NCI-H2029 treated with DMSO at 0.1 percent for 48 hours (cell line): ENCODE data around the gene SDR9C7.
"Not testable (repeated sequence)": the region's sequence is repeated elsewhere in the genome, so short reads cannot be mapped to it uniquely, and the experiment has no call there.

Experiments used
- DNase-seq: peaks from one replicate; lab custom pipeline; 2025; lab: John Stamatoyannopoulos, UW

The SDR9C7 gene

GRCh38 chr12:56916296-56916995, 17.8 kb downstream of the SDR9C7 start:
- DNase-seq, result no peak

DNA sequence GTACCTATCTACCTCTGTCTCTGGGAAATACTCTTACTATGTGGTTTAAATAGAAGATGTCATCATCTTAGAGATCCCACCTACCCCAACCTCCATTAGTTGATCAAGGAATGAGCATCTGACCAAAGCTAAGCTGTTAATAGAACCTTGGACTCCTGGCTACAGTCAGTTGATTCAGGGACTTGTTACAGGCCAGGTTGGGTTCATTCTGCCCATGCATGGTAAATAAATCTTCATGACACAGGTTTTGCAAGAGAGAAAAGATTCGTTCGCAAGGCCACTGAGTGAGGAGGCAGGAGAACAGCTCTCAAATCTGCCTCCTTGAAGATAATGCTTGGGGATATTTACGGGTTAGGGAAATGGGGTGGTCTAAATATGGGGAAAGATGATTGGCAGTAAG, 19.5 kb downstream of the SDR9C7 start:
- DNase-seq, result no peak

- no peak for DNase-seq
Observed at GRCh38 chr12:56914256-56914655, 20.0 kb downstream of the SDR9C7 start.

- DNase-seq, result not testable (repeated sequence)
Observed at GRCh38 chr12:56909403-56909802, 24.8 kb downstream of the SDR9C7 start.

- no peak for DNase-seq
Observed at GRCh38 chr12:56908136-56908535, 26.1 kb downstream of the SDR9C7 start.

DNA sequence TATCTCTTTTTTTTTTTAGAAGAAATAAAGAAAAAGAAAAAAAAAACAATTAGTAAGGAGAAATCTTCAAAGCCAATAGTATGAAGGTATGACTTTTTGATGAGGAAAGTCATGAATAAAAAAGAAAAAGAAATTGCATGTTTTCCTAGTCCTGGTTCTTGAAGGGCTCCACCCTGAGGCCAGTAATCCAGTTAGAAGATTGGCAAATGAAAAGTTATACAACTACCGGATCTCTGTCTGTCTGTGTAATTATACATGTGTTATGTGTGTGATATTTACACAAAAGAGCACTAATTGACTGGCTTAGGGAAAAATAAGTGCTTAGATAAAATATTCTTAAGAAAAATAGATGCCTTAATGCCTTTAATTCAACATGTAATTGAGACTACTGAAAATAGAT, 28.4 kb downstream of the SDR9C7 start:
- DNase-seq, result no peak

- DNase-seq, result no peak
Observed at GRCh38 chr12:56903374-56903773, 30.8 kb downstream of the SDR9C7 start.

DNA sequence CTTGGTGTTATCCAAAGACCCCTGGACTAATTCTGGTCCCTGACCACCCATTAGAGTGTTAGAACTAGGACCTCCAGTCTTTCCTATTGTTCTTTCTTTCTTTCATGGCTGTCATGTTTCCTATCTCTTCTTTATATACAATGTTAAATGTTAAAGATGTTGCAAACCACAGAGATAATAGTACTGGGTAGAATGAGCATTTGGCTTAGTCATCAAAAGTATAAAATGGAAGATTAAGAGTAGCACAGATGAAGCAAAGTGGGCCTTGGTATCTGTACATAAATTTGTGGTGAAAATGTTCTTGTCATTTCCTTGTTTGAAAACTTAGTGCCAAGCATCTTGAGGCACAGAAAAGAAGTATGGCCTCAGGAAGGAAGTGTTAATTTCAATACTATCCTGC, 32.9 kb downstream of the SDR9C7 start:
- not testable (repeated sequence) for DNase-seq

DNA sequence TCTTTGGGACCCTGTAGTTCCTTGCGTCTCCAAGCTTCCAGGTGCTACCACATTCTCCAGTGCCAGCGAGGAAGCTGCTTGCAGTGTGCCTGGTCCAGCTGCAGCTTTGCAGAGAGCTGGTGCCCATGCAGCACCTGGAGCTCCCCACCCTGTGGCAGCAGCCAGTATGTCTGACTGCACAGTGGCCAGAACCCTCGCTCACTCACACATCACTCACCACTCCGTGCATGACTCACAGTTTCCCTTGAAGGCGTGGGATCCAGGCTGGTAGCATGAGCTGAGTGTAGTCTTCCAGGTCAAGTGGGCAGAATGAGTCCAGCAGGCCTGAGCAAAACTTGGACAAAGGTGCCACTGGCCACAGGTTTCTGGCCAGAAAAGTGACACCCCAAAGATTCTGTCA, 33.6 kb downstream of the SDR9C7 start:
- DNase-seq, result no peak

DNA sequence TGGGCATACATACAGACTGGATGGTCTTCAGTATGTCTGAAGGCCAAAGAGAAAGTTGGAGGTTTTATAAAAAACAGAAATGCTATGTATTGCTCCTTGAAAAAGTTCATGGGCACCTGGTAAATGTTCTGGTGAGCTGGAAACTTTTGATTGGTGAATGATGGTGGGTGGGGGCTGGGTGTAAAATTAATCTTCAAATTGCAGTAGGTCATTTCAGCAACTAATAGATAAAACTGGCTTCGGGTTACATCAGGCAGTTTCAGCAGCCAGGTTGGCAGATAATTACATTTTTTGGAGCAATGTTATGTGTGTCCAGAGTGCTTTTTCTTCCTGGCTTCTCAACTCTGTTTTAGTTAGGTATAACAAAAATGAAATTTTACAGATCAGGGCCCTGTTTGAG, 35.3 kb downstream of the SDR9C7 start:
- DNase-seq, result no peak

- DNase-seq, result no peak
Observed at GRCh38 chr12:56897844-56898361, 36.3 kb downstream of the SDR9C7 start.

DNA sequence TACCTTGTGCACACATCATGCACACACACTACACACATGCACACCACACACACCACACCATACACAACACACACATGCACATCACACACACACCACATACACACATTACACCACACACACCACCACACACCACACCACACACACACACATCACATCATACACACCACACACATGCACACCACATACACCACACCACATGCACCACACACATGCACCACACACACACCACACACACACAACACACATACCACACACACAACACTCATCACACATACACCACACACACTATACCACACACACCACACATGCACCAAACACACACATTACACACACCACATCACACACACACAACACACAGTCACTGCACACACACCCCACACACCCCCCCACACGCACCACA, 38.1 kb downstream of the SDR9C7 start:
- no peak for DNase-seq

- no peak for DNase-seq
Observed at GRCh38 chr12:56894698-56895368, 39.4 kb downstream of the SDR9C7 start.

GRCh38 chr12:56891885-56892284, 42.3 kb downstream of the SDR9C7 start:
- DNase-seq, result not testable (repeated sequence)

DNA sequence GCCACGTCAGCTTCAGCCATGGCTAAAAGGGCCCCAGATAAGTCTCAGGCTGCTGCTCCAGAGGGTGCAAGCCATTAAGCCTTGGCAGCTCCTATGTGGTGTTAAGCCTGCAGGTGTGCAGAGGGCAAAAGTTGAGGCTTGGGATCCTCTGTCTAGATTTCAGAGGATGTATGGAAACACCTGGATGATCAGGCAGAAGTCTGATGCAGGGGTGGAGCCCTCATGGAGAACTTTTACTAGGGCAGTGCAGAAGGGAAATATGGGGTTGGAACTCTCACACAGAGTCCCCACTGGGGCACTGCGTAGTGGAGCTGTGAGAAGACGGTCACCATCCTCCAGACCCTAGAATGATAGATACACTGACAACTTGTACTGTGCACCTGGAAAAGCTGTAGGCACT, 47.9 kb downstream of the SDR9C7 start:
- DNase-seq, result no peak

DNA sequence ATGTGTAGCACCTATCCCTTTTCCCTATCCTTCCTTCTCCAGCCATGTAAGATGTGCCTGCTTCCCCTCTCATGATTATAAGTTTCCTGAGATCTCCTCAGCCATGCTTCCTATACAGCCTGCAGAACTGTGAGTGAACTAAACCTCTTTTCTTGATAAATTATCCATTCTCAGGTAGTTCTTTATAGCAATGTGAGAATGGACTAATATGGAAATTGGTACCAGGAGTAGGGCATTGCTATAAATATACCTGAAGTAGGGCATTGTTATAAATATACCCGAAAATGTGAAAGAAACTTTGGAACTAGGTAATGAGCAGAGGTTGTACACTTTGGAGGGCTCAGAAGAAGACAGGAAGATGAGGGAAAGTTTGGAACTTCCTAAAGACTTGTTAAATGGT, 48.9 kb downstream of the SDR9C7 start:
- DNase-seq, result no peak

GRCh38 chr12:56884421-56884820, 49.8 kb downstream of the SDR9C7 start:
- DNase-seq, result no peak

GRCh38 chr12:56882407-56882806, 51.8 kb downstream of the SDR9C7 start:
- not testable (repeated sequence) for DNase-seq

DNA sequence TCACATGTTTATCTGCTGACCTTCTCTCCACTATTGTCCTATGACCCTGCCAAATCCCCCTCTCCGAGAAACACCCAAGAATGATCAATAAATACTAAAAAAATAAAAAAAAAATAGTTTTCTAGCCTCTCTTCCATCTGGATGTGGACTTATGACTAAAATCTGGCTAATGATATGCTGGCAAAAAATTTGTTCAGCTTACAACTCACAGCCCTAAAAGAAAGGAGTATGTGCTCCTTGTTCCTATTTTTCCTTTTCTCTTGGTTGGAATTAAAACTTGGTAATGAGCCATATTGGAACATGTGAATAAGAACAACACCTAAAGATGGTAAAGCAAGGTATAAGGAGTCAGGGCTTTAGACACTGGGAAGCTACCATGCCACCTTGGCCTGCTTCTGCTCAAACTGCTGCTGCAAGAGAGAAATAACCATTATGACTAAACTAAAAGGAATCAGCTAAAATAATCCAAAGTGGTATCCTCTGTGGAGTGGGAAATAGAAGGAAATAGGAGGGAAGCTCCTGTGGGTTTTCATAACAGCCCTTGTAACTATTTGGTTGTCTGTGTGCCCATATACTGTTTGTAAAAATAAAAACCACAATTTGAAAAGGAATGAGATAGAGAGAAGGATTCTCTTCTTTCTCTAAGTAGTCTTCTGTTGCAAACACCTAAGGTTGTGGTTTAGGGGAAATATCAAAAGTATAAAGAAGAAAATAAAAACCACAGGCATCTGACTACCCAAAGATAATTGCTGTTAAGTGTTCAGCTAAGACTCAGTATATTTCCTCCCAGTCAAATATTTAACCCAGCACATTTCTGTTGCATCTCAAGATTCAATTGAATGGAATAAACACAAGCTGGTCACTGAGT, 53.8 kb downstream of the SDR9C7 start:
- DNase-seq, result no peak

- DNase-seq, result not testable (repeated sequence)
Observed at GRCh38 chr12:56879240-56880124, 54.7 kb downstream of the SDR9C7 start.

DNA sequence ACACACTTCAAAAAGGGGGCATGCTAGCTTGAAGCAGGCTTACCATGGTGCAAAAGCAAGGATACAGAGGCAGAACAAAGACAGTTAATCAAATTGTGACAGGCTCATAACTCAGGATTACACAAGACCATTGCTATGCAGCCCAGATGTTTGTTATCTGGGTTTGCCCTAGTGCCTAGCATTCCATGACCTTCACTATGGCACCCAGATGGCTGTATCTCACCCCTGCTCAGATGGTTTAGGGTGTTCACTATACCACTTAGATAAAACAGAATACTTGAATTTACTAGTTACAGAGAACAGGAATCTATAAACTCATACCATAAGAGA, 56.2 kb downstream of the SDR9C7 start:
- DNase-seq, result no peak
